H9 (cell line): ENCODE data around the gene ADGRG1. TPM values are rescaled to one million over a fixed set of nuclear protein-coding genes. Genes with fewer than 3 reads are reported as not detected.

Experiments
- DNase-seq: peaks from one replicate; pipeline ENCODE4 v3.0.0-alpha.2; 2017
- H2AFZ ChIP-seq: one replicate; pipeline ENCODE4 v1.6.1; 2013; ENCODE audit warnings: mild to moderate bottlenecking, low read length, control low read depth, moderate library complexity
- H2AK5ac ChIP-seq: 2 replicates; pipeline ENCODE4 v1.6.1; 2013; ENCODE audit warnings: low read length, control low read depth, mixed read lengths; ENCODE audit not compliant: insufficient read length
- H2BK120ac ChIP-seq: one replicate; pipeline ENCODE4 v1.6.1; 2013; ENCODE audit warnings: low read depth, mild to moderate bottlenecking, low read length, control low read depth, inconsistent platforms; ENCODE audit not compliant: poor library complexity, severe bottlenecking
- H2BK12ac ChIP-seq: 2 replicates; pipeline ENCODE4 v1.6.1; 2013; ENCODE audit warnings: low read length, control low read depth, mixed read lengths, low read depth; ENCODE audit not compliant: insufficient read length
- H2BK15ac ChIP-seq: 2 replicates; pipeline ENCODE4 v1.6.1; 2013; ENCODE audit warnings: low read depth, low read length, control low read depth
- H2BK20ac ChIP-seq: one replicate; pipeline ENCODE4 v1.6.1; 2013; ENCODE audit warnings: low read depth, mild to moderate bottlenecking, low read length, control low read depth, inconsistent platforms; ENCODE audit not compliant: poor library complexity, severe bottlenecking
- H2BK5ac ChIP-seq: 2 replicates; pipeline ENCODE4 v1.6.1; 2013; ENCODE audit warnings: low read length, control low read depth, mixed read lengths; ENCODE audit not compliant: insufficient read length
- H3K14ac ChIP-seq: 2 replicates; pipeline ENCODE4 v1.6.1; 2013; ENCODE audit warnings: low read length, control low read depth; ENCODE audit not compliant: insufficient read depth
- H3K18ac ChIP-seq: 2 replicates; pipeline ENCODE4 v1.6.1; 2013; ENCODE audit warnings: low read depth, mild to moderate bottlenecking, mixed read lengths, low read length, control low read depth; ENCODE audit not compliant: insufficient read length
- H3K23ac ChIP-seq: 2 replicates; pipeline ENCODE4 v1.6.1; 2013; ENCODE audit warnings: low read length, control low read depth, mixed read lengths, low read depth; ENCODE audit not compliant: insufficient read length
- H3K23me2 ChIP-seq: 2 replicates; pipeline ENCODE4 v1.6.1; 2013; ENCODE audit warnings: low read depth, mild to moderate bottlenecking, mixed read lengths, low read length, control low read depth; ENCODE audit not compliant: insufficient read length, poor library complexity, severe bottlenecking
- H3K27ac ChIP-seq: 2 replicates; pipeline ENCODE4 v1.5.1; 2013; ENCODE audit warnings: low read length, control low read depth, mixed read lengths, low read depth; ENCODE audit not compliant: insufficient read length
- H3K27me3 ChIP-seq: 2 replicates; pipeline ENCODE4 v1.6.1; 2013; ENCODE audit warnings: low read length, control low read depth, inconsistent platforms; ENCODE audit not compliant: insufficient read depth
- H3K4ac ChIP-seq: 2 replicates; pipeline ENCODE4 v1.6.1; 2013; ENCODE audit warnings: low read depth, mild to moderate bottlenecking, control low read depth, inconsistent platforms, low read length, moderate library complexity
- H3K4me1 ChIP-seq: 2 replicates; pipeline ENCODE4 v1.6.1; 2013; ENCODE audit warnings: low read length, control low read depth, inconsistent platforms; ENCODE audit not compliant: insufficient read depth
- H3K4me2 ChIP-seq: 2 replicates; pipeline ENCODE4 v1.6.1; 2013; ENCODE audit warnings: low read length, control low read depth, mixed read lengths; ENCODE audit not compliant: insufficient read length, insufficient read depth
- H3K56ac ChIP-seq: 2 replicates; pipeline ENCODE4 v1.6.1; 2013; ENCODE audit warnings: low read depth, mild to moderate bottlenecking, mixed read lengths, low read length, control low read depth; ENCODE audit not compliant: insufficient read length
- H3K79me1 ChIP-seq: 2 replicates; pipeline ENCODE4 v1.6.1; 2013; ENCODE audit warnings: low read depth, mild to moderate bottlenecking, moderate library complexity, low read length, control low read depth, inconsistent platforms; ENCODE audit not compliant: insufficient read depth, poor library complexity, severe bottlenecking
- H3K79me2 ChIP-seq: 2 replicates; pipeline ENCODE4 v1.6.1; 2013; ENCODE audit warnings: low read length, control low read depth, inconsistent platforms; ENCODE audit not compliant: insufficient read depth
- H3K9ac ChIP-seq: 2 replicates; pipeline ENCODE4 v1.6.1; 2013; ENCODE audit warnings: low read length, control low read depth, mixed read lengths; ENCODE audit not compliant: insufficient read length; ENCODE audit errors: extremely low read depth
- H3K9me3 ChIP-seq: one replicate; pipeline ENCODE4 v1.6.1; 2013; ENCODE audit warnings: low read depth, low read length, inconsistent platforms; ENCODE audit not compliant: control insufficient read depth
- H3T11ph ChIP-seq: one replicate; pipeline ENCODE4 v1.6.1; 2013; ENCODE audit warnings: mild to moderate bottlenecking, low read length, control low read depth, inconsistent platforms
- H4K20me1 ChIP-seq: one replicate; pipeline ENCODE4 v1.6.1; 2013; ENCODE audit not compliant: control insufficient read depth, insufficient read length, insufficient read depth
- H4K5ac ChIP-seq: 2 replicates; pipeline ENCODE4 v1.6.1; 2013; ENCODE audit warnings: low read depth, mild to moderate bottlenecking, mixed read lengths, low read length, control low read depth; ENCODE audit not compliant: insufficient read length
- H4K8ac ChIP-seq: replicated peaks from 2 replicates; pipeline ENCODE4 v1.6.1; 2013; ENCODE audit warnings: low read length, control low read depth, mixed read lengths, low read depth; ENCODE audit not compliant: insufficient read length
- H4K91ac ChIP-seq: 2 replicates; pipeline ENCODE4 v1.6.1; 2013; ENCODE audit warnings: low read depth, mild to moderate bottlenecking, moderate library complexity, mixed read lengths, low read length, control low read depth; ENCODE audit not compliant: insufficient read length
- H3K27ac Mint-ChIP-seq, 3 experiments: 2 replicates in 2 of 3; 3 replicates in 1 of 3; pipeline ENCODE4 v1.8.0; 2020 to 2021; ENCODE audit warnings: mixed read lengths in 3 of 3, mild to moderate bottlenecking in 1 of 3, moderate library complexity in 1 of 3
- H3K27me3 Mint-ChIP-seq: 2 replicates; pipeline ENCODE4 v1.8.0; 2021; ENCODE audit warnings: low read depth, mild to moderate bottlenecking, moderate library complexity, mixed read lengths
- H3K36me3 Mint-ChIP-seq, 3 experiments: 2 replicates in 2 of 3; 3 replicates in 1 of 3; pipeline ENCODE4 v1.8.0; 2020 to 2021; ENCODE audit warnings: low read depth in 3 of 3, mixed read lengths in 3 of 3; ENCODE audit not compliant: insufficient read depth in 1 of 3
- H3K4me1 Mint-ChIP-seq, 2 experiments: 2 replicates each; pipeline ENCODE4 v1.8.0; 2020; ENCODE audit warnings: mixed read lengths in 2 of 2
- H3K4me3 Mint-ChIP-seq, 2 experiments: 2 replicates in 1 of 2; 3 replicates in 1 of 2; pipeline ENCODE4 v1.8.0; 2020 to 2021; ENCODE audit warnings: mild to moderate bottlenecking in 2 of 2, mixed read lengths in 2 of 2, moderate library complexity in 1 of 2
- H3K9me3 Mint-ChIP-seq, 2 experiments: 2 replicates in 1 of 2; 3 replicates in 1 of 2; pipeline ENCODE4 v1.8.0; 2020; ENCODE audit warnings: mild to moderate bottlenecking in 2 of 2, mixed read lengths in 2 of 2, moderate library complexity in 1 of 2
- CTCF ChIP-seq: fragments of 200-600 bp; sonication (generic); conservative IDR thresholded peaks from 3 replicates; pipeline ENCODE4 v1.8.0; 2021; ENCODE audit warnings: antibody characterized with exemption, mild to moderate bottlenecking
- WGBS: extraction: QIAGEN DNeasy Blood & Tissue Kit; methylation state at CpG from one replicate; pipeline ENCODE4 v1.1.7; 2013; ENCODE audit warnings: missing lambda C conversion rate, low lambda C conversion rate, mixed read lengths; ENCODE audit not compliant: insufficient read length; ENCODE audit errors: extremely low coverage; 5-methylcytosine and 5-hydroxymethylcytosine counted together
- total RNA-seq: library from RNA; stranded (reverse); gene quantifications from 2 replicates; pipeline ENCODE4 v1.2.1, GENCODE V29; 2021

The ADGRG1 gene
- total RNA-seq, 1 experiment from 2014 or later = 1.1 TPM

DNA sequence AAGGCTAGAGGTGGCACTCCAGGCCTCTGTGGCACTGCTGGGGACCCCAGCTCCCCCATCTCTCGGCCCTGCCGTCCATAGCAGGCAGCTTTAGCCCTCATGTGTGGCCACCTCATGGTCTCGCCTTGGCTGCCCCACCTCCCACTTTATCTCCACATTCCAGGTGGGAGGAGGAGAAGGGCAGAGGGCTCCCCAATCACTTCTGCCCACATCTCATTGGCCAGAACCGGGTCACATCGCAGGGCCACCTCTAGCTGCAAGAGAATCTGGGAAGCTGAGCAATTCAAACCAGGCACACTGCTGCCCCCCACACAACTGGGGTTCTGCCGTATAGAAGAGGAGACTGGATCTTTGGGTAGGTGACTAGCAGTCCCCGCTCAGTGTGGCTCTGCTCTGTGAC lies 67.8 kb downstream of the ADGRG1 start:
- H3K9ac ChIP-seq = no peak overlapping the region
- no peaks in the 10 kb centered on the region for H3K36me3 Mint-ChIP-seq

More for the DNA sequence above, 67.8 kb downstream of the ADGRG1 start:
- Histone ChIP-seq H3K79me1 (no peaks in the 10 kb centered on the region), H2BK20ac (no peak overlapping the region), H4K20me1 (no peaks in the 10 kb centered on the region), H2BK15ac (no peak overlapping the region), H3K79me2 (no peaks in the 10 kb centered on the region), H3K14ac (no peak overlapping the region), H3K4ac (no peak overlapping the region), H4K5ac (no peak overlapping the region), H2BK5ac (no peak overlapping the region), H2BK120ac (no peak overlapping the region), H3K4me2 (no peak overlapping the region), H3K27ac (no peak overlapping the region), H3K23me2 (no peaks in the 10 kb centered on the region), H2BK12ac (no peak overlapping the region), H3T11ph (no peak overlapping the region), H3K18ac (no peak overlapping the region), H3K56ac (no peak overlapping the region), H2AK5ac (no peak overlapping the region), H3K27me3 (no peaks in the 10 kb centered on the region), H3K23ac (no peak overlapping the region), H3K4me1 (no peaks in the 10 kb centered on the region), H4K91ac (no peak overlapping the region), H4K8ac (no peak overlapping the region), H2AFZ (no peak overlapping the region), H3K9me3 (no peaks in the 10 kb centered on the region)
- H3K4me1 Mint-ChIP-seq = peaks cover 2 to 9% of the 10 kb centered on the region in 2 experiments
- peaks cover 1% of the 10 kb centered on the region for H3K27me3 Mint-ChIP-seq
- no peak overlapping the region; a peak in 1 of 5 replicates for H3K4me3 Mint-ChIP-seq
- WGBS = no CpG with 5 or more reads among the region's 7 CpGs
- no peaks in the 10 kb centered on the region for H3K9me3 Mint-ChIP-seq
- DNase-seq = no peak
- no peak for TF ChIP-seq CTCF
- H3K27ac Mint-ChIP-seq = no peak overlapping the region; a peak in 1 of 7 replicates
